HG02840 (cell line): ENCODE results near the gene EIF4EBP2.

ENCODE experiments used
- ATAC-seq: cut with Tn5 transposase; IDR thresholded peaks from one replicate; pipeline ENCODE4 v1.9.1; 2021; ENCODE audit warnings: mild to moderate bottlenecking, moderate library complexity, moderate number of reproducible peaks; ENCODE audit not compliant: unreplicated experiment, low FRiP score

The EIF4EBP2 gene

GRCh38 chr10:70458329-70459060 is 54.5 kb downstream of the EIF4EBP2 start:
- ATAC-seq: no peak

- ATAC-seq: no peak
These were observed 55.3 kb downstream of the EIF4EBP2 start for GRCh38 chr10:70459061-70459773.

- ATAC-seq: no peak
These were observed 56.0 kb downstream of the EIF4EBP2 start for GRCh38 chr10:70459774-70460490.

DNA sequence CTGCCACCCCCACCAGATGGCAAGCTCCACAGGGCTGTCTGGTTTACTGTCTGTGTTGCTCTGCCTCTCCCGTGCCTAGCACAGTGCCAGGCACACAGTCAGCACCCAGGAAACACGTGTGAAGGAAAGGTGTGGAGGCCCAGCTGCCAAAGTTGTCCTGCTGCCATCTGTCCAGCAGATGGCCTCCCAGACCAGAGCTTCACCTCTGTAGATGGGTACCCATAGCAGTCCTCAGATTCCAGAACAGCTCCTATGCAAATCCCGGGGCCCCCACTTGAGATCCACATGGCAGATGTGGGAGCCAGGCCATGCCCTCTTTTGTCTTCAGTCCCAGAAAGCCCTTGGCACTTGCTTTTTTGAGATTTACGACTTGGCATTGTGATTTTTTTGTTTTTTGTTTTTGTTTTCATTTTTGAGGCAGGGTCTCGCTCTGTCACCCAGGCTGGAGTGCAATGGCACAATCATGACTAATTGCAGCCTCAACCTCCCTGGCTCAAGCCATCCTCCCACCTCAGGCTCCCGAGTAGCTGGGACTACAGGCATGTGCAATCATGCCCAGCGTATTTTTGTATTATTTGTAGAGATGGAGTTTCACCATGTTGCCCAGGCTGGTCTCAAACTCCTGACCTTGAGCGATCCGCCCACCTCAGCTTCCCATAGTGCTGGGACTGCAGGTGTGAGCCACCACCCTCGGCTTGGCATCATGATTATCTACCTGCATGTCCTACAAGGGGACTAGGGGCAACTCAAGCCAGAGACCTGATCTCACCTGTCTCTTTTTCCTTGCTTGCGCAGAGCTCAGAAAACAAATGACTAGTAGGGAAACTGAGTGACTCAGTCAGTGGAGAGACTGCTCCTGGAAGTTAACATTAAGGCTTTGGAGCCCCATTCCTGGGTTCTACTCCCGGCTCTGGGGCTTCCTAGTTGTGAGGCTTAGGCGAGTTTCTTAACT is 57.7 kb downstream of the EIF4EBP2 start:
- no peak for ATAC-seq

DNA sequence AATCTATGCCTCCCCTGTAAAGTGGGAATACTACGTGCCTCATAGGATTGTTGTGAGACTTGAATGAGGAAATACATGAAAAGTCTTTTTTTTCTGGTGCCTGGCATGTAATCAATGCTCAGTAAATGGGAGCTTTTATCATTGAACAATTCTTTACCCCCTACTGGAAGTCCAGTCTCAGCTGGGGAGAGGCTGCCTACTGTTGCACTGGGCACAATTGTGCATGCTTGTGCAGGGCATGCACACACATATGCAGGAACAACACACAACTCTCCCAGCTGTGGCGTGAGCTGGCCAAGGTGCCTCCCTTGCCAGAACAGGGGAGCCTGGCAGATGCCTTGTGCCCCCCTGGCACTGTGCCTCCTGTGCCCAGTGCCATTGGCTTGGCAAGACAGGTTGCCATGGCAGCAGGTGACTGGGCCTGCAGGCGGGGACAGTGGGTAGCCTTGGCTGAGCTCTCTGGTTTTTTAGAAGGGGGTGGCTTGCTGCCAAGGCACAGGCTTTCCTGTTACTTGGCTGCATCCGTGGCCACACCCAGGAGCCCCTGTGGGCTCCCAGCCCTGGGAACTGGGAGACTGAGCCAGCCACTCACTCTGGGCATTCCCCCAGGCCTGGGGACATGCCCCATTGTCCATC is 58.5 kb downstream of the EIF4EBP2 start:
- ATAC-seq: no peak

GRCh38 chr10:70465278-70465677 is 61.3 kb downstream of the EIF4EBP2 start:
- ATAC-seq: no peak

DNA sequence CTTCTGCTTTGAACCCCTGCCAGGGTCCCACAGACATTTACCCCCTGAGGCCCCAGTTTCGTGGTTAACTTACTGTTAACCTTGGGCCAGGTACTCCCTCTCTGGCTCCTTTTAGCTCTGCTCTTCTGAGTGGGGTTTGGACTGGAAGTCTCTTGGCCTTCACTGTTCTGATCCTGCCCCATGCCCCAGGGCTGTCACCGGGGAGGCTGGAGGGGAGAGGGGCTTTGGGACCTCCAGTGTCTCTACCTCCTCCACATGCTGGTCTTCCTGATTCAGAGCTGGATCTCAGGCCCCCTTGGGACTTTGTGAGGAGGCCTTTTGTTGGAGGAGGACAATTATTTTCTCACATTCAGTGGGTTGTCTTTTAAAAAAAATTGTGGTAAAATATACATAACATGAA is 61.9 kb downstream of the EIF4EBP2 start:
- ATAC-seq: no peak

DNA sequence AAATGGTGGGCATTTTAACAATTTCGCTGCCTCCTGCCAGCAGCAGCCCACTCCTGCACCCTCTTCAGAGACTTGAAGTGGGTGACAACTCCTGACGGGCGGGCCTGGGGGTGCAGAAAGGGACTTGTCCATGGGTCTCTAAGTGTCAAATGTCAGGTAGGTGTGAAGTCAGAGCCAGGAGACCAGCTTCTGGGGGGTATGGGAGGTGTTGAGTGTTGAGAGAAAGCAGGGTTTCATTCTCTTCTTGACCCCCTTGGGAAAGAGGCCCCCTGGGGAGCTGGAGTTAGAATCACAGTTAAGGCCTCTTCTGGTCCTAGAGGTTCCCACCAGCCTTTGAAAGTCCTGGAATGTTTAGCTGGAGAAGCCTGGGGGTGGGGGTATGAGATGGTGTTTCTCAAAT is 63.0 kb downstream of the EIF4EBP2 start:
- ATAC-seq: no peak

DNA sequence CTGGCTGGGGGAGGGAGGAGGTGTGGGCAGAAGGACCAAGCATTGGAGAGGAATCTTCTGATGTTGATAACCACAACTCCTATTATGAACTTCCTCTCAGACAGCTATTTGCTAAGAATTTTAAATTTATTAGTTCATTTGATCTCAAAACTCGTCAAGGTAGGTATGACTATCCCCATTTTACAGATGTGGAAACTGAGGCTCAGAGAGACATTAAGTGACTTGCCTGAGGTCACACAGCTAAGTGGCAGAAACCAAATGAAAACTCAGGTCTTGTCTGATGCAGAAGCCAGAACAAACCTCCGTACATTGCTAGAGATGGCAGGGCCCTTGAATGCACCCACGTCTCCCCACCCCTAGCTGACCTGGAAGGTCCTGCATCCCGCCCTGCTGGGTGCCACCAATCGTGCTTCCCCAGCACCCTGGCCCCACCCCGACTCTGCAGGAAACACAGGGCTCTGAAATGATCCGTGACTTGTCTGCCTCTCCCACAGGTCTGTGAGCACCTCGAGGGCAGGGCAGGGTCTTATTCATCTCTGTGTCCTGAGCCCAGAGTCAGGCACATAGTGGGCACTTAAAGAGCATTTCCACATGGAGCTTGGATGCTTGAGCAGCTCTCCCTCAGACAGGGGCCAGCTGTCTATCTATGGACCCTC is 69.0 kb downstream of the EIF4EBP2 start:
- ATAC-seq: no peak

GRCh38 chr10:70474780-70475179 is 70.8 kb downstream of the EIF4EBP2 start:
- ATAC-seq: no peak

GRCh38 chr10:70475661-70476060 is 71.7 kb downstream of the EIF4EBP2 start:
- no peak for ATAC-seq

DNA sequence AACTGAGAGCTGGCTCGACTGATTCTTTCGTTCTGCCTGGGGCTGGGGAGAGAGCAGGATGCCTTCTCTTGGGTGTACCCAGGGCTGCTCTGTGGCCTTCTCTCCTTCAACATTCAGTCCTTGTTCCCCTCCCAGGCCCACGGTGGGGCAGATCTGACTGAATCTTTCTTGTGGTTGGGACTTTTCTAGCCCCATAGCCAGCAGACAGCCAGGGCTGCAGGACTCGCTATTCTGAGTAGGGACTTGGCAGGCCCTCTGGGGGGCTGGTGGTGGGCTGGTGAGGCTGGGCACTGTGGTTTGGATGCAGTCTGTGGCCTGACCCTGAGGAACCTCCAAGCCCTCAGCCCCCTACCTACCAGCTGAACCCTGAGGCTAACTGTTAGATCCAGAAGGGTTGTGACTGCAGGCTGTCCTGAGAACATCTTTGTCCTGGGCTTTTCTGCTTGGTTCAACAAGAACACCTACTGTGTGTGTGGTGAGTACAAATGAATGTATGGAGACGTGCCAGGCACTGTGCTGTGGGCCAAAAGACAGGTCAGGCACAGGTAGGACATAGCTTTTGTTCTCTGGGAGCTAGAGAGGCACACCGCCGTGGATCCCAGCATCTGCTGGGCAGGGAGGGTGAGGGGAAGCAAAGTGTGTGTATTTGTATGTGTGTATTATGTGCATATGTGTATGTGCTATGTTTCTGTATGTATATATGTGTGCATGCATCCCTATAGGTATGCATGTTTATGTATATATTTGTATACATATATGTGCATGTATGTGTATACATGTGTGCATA is 72.5 kb downstream of the EIF4EBP2 start:
- ATAC-seq: no peak

DNA sequence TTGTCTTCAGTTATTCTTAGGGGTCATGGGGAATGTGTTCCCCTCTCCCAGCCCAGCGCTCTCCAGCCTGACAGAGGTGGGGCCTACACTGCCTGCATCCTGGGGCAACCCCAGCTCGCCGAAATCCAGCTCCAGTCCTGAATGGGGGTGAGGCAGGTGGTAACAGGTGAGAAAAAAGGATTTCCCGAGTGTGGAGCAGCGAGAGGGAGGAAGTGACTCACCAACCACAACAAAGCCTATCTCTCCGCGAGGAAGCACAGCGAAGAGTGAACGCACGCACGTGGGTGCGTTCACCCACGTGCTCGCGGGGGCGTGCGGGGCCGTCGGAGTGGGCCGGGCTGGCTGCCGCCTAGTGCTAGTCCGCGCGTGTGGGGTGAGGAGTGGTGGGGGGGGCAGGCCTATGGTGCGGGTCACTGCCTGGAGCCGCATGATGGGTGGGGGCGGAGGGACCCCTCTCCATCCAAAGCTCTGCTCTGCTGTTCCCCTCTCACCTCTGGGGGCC is 73.8 kb downstream of the EIF4EBP2 start:
- no peak for ATAC-seq
